Endodermal cell (in vitro differentiated cells): ENCODE data around the gene KIF26B. TPM values are rescaled to one million over a fixed set of nuclear protein-coding genes. Genes with fewer than 3 reads are reported as not detected.

Experiments
- DNase-seq: peaks from one replicate; pipeline ENCODE4 v3.0.0-alpha.2; 2017
- H3K27ac ChIP-seq: 2 replicates; pipeline ENCODE4 v1.5.1; 2013; ENCODE audit warnings: mild to moderate bottlenecking, low read depth, low read length, moderate library complexity
- H3K27me3 ChIP-seq: 2 replicates; pipeline ENCODE4 v1.6.1; 2013; ENCODE audit warnings: mild to moderate bottlenecking, low read length, moderate library complexity; ENCODE audit not compliant: insufficient read depth, control insufficient read depth, poor library complexity, severe bottlenecking
- H3K36me3 ChIP-seq: 2 replicates; pipeline ENCODE4 v1.7.0; 2013; ENCODE audit warnings: mild to moderate bottlenecking, low read length, moderate library complexity; ENCODE audit not compliant: control insufficient read depth, insufficient read depth
- H3K4me1 ChIP-seq: one replicate; pipeline ENCODE4 v1.7.0; 2013; ENCODE audit warnings: low read length; ENCODE audit not compliant: control insufficient read depth, insufficient read depth
- H3K4me3 ChIP-seq: 2 replicates; pipeline ENCODE4 v1.5.1; 2013; ENCODE audit warnings: mild to moderate bottlenecking, low read length, moderate library complexity
- H3K9ac ChIP-seq: 2 replicates; pipeline ENCODE4 v1.6.1; 2013; ENCODE audit warnings: mild to moderate bottlenecking, low read length, moderate library complexity; ENCODE audit not compliant: poor library complexity, severe bottlenecking; ENCODE audit errors: extremely low read depth
- H3K9me3 ChIP-seq: 2 replicates; pipeline ENCODE4 v1.6.1; 2013; ENCODE audit warnings: mild to moderate bottlenecking, low read length, moderate library complexity; ENCODE audit not compliant: control insufficient read depth
- H3K27ac Mint-ChIP-seq: 2 replicates; pipeline ENCODE4 v1.8.0; 2020; ENCODE audit warnings: mixed read lengths
- H3K27me3 Mint-ChIP-seq: 2 replicates; pipeline ENCODE4 v1.8.0; 2021; ENCODE audit warnings: mild to moderate bottlenecking, mixed read lengths; ENCODE audit not compliant: insufficient read depth
- H3K36me3 Mint-ChIP-seq: 2 replicates; pipeline ENCODE4 v1.8.0; 2020; ENCODE audit warnings: low read depth, mixed read lengths
- H3K4me1 Mint-ChIP-seq: 2 replicates; pipeline ENCODE4 v1.8.0; 2020; ENCODE audit warnings: mixed read lengths
- H3K4me3 Mint-ChIP-seq: 2 replicates; pipeline ENCODE4 v1.8.0; 2020; ENCODE audit warnings: mild to moderate bottlenecking, moderate library complexity, mixed read lengths
- H3K9me3 Mint-ChIP-seq: 2 replicates; pipeline ENCODE4 v1.8.0; 2020; ENCODE audit warnings: mild to moderate bottlenecking, mixed read lengths
- WGBS, 2 experiments: methylation state at CpG; one replicate each; pipeline versions ENCODE4 v1.1.5 to v1.1.7; 2013; ENCODE audit warnings: missing lambda C conversion rate in 2 of 2, mixed read lengths in 1 of 2; ENCODE audit not compliant: insufficient coverage in 1 of 2, insufficient read length in 1 of 2; 5-methylcytosine and 5-hydroxymethylcytosine counted together
- total RNA-seq, 2 donors: library from RNA; stranded (reverse); fragmentation: NEBNext Ultra II Directional in 1 of 2; extraction: Animal tissue kit (Norgen Biotek cat#: 25700) in 1 of 2; gene quantifications; 2 replicates in 1 of 2; 3 replicates in 1 of 2; pipeline ENCODE4 v1.2.1, GENCODE V29; 2021
- TF ChIP-seq, protein P1 (sequence below): fragments of 200-600 bp; sonication (generic); conservative IDR thresholded peaks from 2 replicates; pipeline ENCODE4 v1.5.0; 2021; ENCODE audit warnings: antibody characterized with exemption, mild to moderate bottlenecking

The KIF26B gene
- total RNA-seq, 2 donors from 2014 or later, result 12.3 to 21.0 TPM

DNA sequence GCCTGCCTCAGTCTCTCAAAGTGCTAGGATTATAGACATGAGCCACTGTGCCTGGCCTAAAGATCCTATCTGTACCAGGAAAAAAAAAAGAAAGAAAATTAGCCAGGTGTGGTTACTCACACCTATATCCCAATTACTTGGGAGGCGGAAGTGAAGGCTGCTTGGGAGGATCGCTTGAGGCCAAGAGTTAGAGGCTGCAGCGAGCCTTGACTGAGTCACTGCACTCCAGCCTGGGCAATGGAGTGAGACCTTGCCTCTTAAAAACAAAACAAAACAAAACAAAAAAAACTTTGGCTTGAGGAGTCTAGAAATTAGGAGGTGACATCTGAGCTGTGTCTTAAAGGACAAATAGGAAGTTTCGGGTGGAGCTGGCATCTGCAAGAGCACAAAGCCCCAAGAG is 38.7 kb upstream of the KIF26B start:
- no peaks in the 10 kb centered on the region for H3K4me1 ChIP-seq
- Mint-ChIP-seq H3K9me3 (no peaks in the 10 kb centered on the region), H3K36me3 (peaks cover 1% of the 10 kb centered on the region), H3K4me3 (no peak overlapping the region), H3K4me1 (no peaks in the 10 kb centered on the region), H3K27me3 (no peaks in the 10 kb centered on the region), H3K27ac (no peak overlapping the region)
- H3K9ac ChIP-seq, result no peak overlapping the region
- H3K27ac ChIP-seq, result no peak overlapping the region
- whole genome bisulfite sequencing, 2 experiments, result 82 to 95% methylated on average over 1 to 4 of the region's 4 CpGs
- H3K27me3 ChIP-seq, result no peaks in the 10 kb centered on the region
- TF ChIP-seq, protein P1, sequence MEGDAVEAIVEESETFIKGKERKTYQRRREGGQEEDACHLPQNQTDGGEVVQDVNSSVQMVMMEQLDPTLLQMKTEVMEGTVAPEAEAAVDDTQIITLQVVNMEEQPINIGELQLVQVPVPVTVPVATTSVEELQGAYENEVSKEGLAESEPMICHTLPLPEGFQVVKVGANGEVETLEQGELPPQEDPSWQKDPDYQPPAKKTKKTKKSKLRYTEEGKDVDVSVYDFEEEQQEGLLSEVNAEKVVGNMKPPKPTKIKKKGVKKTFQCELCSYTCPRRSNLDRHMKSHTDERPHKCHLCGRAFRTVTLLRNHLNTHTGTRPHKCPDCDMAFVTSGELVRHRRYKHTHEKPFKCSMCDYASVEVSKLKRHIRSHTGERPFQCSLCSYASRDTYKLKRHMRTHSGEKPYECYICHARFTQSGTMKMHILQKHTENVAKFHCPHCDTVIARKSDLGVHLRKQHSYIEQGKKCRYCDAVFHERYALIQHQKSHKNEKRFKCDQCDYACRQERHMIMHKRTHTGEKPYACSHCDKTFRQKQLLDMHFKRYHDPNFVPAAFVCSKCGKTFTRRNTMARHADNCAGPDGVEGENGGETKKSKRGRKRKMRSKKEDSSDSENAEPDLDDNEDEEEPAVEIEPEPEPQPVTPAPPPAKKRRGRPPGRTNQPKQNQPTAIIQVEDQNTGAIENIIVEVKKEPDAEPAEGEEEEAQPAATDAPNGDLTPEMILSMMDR, result no peak
- no peaks in the 10 kb centered on the region for H3K9me3 ChIP-seq
- no peak overlapping the region for H3K4me3 ChIP-seq
- no peaks in the 10 kb centered on the region for H3K36me3 ChIP-seq
- no peak for DNase-seq

DNA sequence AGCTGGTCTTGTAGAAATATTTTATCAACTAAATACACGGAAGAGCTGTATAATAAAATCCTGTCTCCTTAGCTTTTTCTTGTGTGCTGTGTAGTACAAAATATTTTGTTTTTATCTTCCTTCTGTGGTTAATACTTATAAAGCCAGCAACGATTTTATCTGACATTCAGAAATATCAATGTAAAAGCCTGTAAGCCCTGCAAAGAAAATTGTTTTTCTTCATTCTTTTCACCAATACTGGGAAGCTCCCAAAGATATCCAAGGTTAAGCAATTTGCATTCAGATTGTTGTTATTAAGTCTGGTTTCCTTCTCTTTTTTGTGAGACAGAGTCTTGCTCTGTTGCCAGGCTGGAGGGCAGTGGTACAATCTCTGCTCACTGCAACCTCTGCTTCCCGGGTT is 38.0 kb upstream of the KIF26B start:
- no peaks in the 10 kb centered on the region for H3K27me3 Mint-ChIP-seq
- DNase-seq, result no peak
- peaks cover 1% of the 10 kb centered on the region for H3K36me3 Mint-ChIP-seq
- Histone ChIP-seq H3K4me3 (no peak overlapping the region), H3K27me3 (no peaks in the 10 kb centered on the region), H3K9me3 (no peaks in the 10 kb centered on the region), H3K9ac (no peak overlapping the region), H3K4me1 (no peaks in the 10 kb centered on the region), H3K27ac (no peak overlapping the region), H3K36me3 (no peaks in the 10 kb centered on the region)
- 80 to 89% methylated on average over 1 to 3 of the region's 3 CpGs for WGBS, 2 experiments
- no peak overlapping the region for H3K27ac Mint-ChIP-seq
- H3K4me1 Mint-ChIP-seq, result no peaks in the 10 kb centered on the region
- no peaks in the 10 kb centered on the region for H3K9me3 Mint-ChIP-seq
- TF ChIP-seq, protein P1, result no peak
- H3K4me3 Mint-ChIP-seq, result no peak overlapping the region

DNA sequence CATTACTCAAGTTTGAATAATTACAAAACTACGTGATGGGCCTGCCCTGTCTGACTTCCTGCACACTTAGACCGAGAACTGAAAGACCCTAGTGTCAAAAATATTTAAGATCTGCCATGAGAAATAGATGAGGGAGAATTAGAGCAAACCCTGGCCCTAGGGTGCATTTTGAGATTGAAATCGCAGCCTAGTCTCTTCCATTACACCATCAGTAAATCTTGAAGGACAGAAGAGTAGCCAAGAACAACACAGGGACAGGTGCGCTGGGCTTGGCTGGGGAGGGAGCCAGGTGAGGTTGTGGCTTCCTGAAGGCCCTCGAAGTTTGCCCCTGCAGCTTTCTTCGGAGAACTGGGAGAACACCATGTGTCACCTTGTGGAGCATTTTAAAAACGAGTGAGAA is 36.7 kb upstream of the KIF26B start:
- H3K4me3 Mint-ChIP-seq, result no peak overlapping the region
- H3K36me3 Mint-ChIP-seq, result peaks cover 5% of the 10 kb centered on the region
- H3K9me3 Mint-ChIP-seq, result no peaks in the 10 kb centered on the region
- no peak for DNase-seq
- no peaks in the 10 kb centered on the region for H3K4me1 Mint-ChIP-seq
- H3K9ac ChIP-seq, result no peak overlapping the region
- no peaks in the 10 kb centered on the region for H3K27me3 Mint-ChIP-seq
- no peaks in the 10 kb centered on the region for H3K4me1 ChIP-seq
- H3K27ac Mint-ChIP-seq, result no peak overlapping the region
- H3K9me3 ChIP-seq, result no peaks in the 10 kb centered on the region
- TF ChIP-seq, protein P1, result no peak
- no peaks in the 10 kb centered on the region for H3K27me3 ChIP-seq
- no peak overlapping the region for H3K27ac ChIP-seq
- no peaks in the 10 kb centered on the region for H3K36me3 ChIP-seq
- H3K4me3 ChIP-seq, result no peak overlapping the region
- 93 to 96% methylated on average over 5 to 7 of the region's 7 CpGs for WGBS, 2 experiments
